Kidney (tissue), 14 donors: ENCODE results near the gene DCST1. TPM values are rescaled to one million over a fixed set of nuclear protein-coding genes. Genes with fewer than 3 reads are reported as not detected.

Experiments used
- DNase-seq, 5 donors: peaks; one replicate each; pipeline ENCODE4 v3.0.0-alpha.2; 2013 to 2020
- FAIRE-seq: peaks from 2 replicates; lab custom pipeline; 2012; peaks lifted over from hg19 to GRCh38; lab: Jason Lieb, UNC
- H3K27ac ChIP-seq, 2 donors: one replicate each; pipeline ENCODE4 v1.7.0; 2013; ENCODE audit warnings: low read depth in 2 of 2, low read length in 2 of 2, inconsistent platforms in 1 of 2
- H3K27me3 ChIP-seq: one replicate; pipeline ENCODE4 v1.7.1; 2013; ENCODE audit warnings: low read length, inconsistent platforms; ENCODE audit not compliant: control insufficient read depth, insufficient read depth
- H3K36me3 ChIP-seq, 3 donors: one replicate each; pipeline versions ENCODE4 v1.7.0 to v1.7.1; 2013; ENCODE audit warnings: low read length in 3 of 3, control low read depth in 1 of 3, inconsistent platforms in 1 of 3; ENCODE audit not compliant: insufficient read depth in 3 of 3, control insufficient read depth in 2 of 3
- H3K4me1 ChIP-seq, 3 donors: one replicate each; pipeline versions ENCODE4 v1.7.0 to v1.7.1; 2013; ENCODE audit warnings: low read length in 3 of 3, inconsistent platforms in 1 of 3, low read depth in 1 of 3; ENCODE audit not compliant: control insufficient read depth in 2 of 3, insufficient read depth in 2 of 3
- H3K4me3 ChIP-seq, 3 donors: one replicate each; pipeline versions ENCODE4 v1.7.0 to v1.8.1; 2013; ENCODE audit warnings: low read length in 3 of 3, control low read depth in 1 of 3, inconsistent platforms in 1 of 3
- H3K9ac ChIP-seq, 3 donors: one replicate each; pipeline versions ENCODE4 v1.7.0 to v1.7.1; 2013; ENCODE audit warnings: low read length in 3 of 3, control low read depth in 1 of 3, inconsistent platforms in 1 of 3
- H3K9me3 ChIP-seq, 3 donors: one replicate each; pipeline versions ENCODE4 v1.7.0 to v1.7.1; 2013; ENCODE audit warnings: low read length in 3 of 3, control low read depth in 1 of 3, inconsistent platforms in 1 of 3; ENCODE audit not compliant: control insufficient read depth in 2 of 3, insufficient read depth in 1 of 3
- intact Hi-C: fragments of 100-400 bp; cut with DNase I; formaldehyde crosslinking; loops from one replicate; pipeline ENCODE4 v1.11.1; 2022
- polyA plus RNA-seq: library from polyadenylated mRNA; stranded (reverse); fragments of 350-450 nt; fragmentation: Illumina TruSeq; extraction: RNeasy Lipid Tissue Mini Kit (QIAGEN cat#74804); gene quantifications from one replicate; pipeline ENCODE4 v1.2.3, GENCODE V29; 2014; ENCODE audit warnings: low read depth, low replicate concordance; ENCODE audit not compliant: insufficient read depth
- total RNA-seq: library from RNA; stranded (reverse); fragmentation: NEBNext Ultra II Directional; extraction: Animal tissue kit (Norgen Biotek cat#: 25700); gene quantifications from one replicate; pipeline ENCODE4 v1.2.1, GENCODE V29; 2021
- TF ChIP-seq, protein P1 (sequence below): IDR thresholded peaks from 3 replicates; pipeline ENCODE4 v1.5.1; 2012; ENCODE audit warnings: mild to moderate bottlenecking, moderate library complexity, borderline replicate concordance; ENCODE audit not compliant: insufficient read depth; ENCODE audit errors: extremely low read depth
- donor health status: control.
- donor health status: control.
- donor health status: control.
- donor health status: control.
- donor health status: control.
- donor health status: DM: yes; HTN: yes; CAD: no.
- donor health status: Normal renal cell carcinoma (clear cell type).

Gene DCST1
- total and polyA plus RNA-seq, 2 donors from 2014 or later: not detected

DNA sequence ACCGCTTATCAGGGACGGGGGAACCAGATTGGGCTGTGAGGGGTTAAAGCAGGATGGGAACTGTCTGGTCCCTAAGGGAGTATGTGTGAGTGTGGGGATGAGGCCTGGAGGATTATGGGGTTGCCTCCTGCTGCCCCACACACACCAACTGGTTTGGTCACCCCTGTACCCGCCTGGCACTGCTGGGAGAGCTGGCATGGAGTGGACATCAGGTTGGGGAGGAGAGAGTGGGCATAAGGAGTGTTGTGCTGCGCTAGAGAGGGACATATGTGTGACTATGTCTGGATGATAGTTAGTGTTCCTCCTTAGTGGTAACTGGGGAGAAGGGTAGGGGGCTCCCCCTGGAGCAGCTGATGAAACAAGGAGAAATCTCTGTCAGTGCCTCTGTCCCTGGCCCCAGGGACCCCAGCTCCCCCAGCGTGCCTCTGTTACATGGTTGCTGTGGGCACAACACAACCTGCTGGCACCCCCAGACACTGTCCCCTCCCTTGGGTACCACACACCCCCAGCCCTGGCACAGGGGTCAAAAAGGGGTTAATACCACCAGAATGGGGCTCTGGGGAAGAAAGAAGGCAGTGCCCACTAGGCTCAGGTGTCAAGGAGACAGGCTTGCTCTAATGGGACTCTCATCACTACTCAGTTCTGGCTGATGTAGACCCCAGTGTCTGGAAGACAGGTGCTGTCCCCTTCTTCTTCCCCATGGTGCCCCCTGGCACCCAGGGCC is 29.1 kb upstream of the DCST1 start:
- peak overlapping the region in 2 of 3 donors; percentile 84 to 99 for H3K9ac ChIP-seq
- no peaks in the 10 kb centered on the region for H3K27me3 ChIP-seq
- H3K27ac ChIP-seq: peak overlapping the region; percentile 96 to 97
- H3K4me3 ChIP-seq: peak overlapping the region; percentile 42 to 99 (median 80)
- no peak for FAIRE-seq
- intact Hi-C loops: no loop called here
- H3K9me3 ChIP-seq: no peaks in the 10 kb centered on the region
- TF ChIP-seq, protein P1, sequence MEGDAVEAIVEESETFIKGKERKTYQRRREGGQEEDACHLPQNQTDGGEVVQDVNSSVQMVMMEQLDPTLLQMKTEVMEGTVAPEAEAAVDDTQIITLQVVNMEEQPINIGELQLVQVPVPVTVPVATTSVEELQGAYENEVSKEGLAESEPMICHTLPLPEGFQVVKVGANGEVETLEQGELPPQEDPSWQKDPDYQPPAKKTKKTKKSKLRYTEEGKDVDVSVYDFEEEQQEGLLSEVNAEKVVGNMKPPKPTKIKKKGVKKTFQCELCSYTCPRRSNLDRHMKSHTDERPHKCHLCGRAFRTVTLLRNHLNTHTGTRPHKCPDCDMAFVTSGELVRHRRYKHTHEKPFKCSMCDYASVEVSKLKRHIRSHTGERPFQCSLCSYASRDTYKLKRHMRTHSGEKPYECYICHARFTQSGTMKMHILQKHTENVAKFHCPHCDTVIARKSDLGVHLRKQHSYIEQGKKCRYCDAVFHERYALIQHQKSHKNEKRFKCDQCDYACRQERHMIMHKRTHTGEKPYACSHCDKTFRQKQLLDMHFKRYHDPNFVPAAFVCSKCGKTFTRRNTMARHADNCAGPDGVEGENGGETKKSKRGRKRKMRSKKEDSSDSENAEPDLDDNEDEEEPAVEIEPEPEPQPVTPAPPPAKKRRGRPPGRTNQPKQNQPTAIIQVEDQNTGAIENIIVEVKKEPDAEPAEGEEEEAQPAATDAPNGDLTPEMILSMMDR: no peak
- H3K4me1 ChIP-seq: peaks cover 2 to 44% (median 35%) of the 10 kb centered on the region in 3 donors
- no peaks in the 10 kb centered on the region for H3K36me3 ChIP-seq
- DNase-seq: no peak

DNA sequence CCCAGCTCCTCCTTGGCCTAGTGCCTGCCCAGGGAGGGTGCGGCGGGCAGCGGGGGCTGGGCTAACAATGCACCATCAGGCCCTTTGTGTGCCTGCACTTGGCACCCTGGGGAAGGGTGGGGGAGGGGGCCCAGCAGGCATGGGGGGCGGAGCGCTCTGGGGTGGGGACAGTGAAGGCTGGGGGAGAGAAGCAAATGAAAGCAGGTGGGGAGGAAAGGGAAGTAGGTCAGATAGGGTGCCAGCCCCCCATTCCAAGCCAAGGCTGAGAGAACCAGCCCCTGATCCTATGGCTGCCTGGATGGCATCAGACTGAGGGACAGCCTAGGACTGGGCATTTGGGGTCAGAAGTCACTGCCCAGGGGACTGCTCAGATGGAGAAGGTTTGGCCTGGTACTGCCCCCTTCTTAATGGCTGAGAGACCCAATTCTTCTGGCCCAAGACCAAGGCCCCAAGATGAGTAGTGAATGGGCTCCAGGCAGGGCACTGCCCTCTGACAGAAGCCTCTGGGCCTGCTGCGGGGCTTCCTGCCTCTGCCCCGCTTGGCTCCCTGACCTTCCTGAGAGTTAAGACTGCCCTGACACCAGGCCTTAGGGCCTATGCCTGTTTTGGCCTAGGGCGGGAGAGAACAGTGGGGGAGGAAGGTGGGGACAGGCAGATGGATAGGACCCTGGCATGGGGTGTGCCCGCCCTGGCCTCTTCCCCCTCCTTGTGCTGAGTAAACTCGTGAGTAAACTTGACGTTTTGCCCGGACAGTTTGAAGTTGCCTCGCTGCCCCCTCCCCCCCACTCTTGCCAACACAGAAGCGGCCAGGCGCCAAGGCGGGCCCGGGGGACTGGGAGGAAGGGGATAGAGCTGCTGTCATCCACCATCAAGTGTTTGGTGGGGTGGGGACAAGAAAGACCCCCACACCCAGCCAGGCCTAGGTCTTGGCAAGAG is 28.3 kb upstream of the DCST1 start:
- no peaks in the 10 kb centered on the region for H3K27me3 ChIP-seq
- intact Hi-C loops: no loop called here

GRCh38 chr1:155006601-155007101 is 27.0 kb upstream of the DCST1 start:
- H3K27me3 ChIP-seq: no peaks in the 10 kb centered on the region
- DNase-seq (peak in 2 of 5 donors; percentile 32 to 69), FAIRE-seq (no peak)
- peak overlapping the region in 1 of 3 donors; percentile 13 for H3K4me3 ChIP-seq
- no peaks in the 10 kb centered on the region for H3K36me3 ChIP-seq
- H3K9ac ChIP-seq: peak overlapping the region in 1 of 3 donors; percentile 40
- peak overlapping the region; percentile 33 to 43 for H3K27ac ChIP-seq
- peaks cover 2 to 42% (median 31%) of the 10 kb centered on the region in 3 donors for H3K4me1 ChIP-seq
- H3K9me3 ChIP-seq: no peaks in the 10 kb centered on the region
- intact Hi-C loops: no loop called here
- TF ChIP-seq, protein P1: no peak

More for the DNA sequence above, 28.3 kb upstream of the DCST1 start:
- Histone ChIP-seq H3K9me3 (no peaks in the 10 kb centered on the region), H3K9ac (peak overlapping the region in 2 of 3 donors; percentile 16 to 57), H3K4me3 (peak overlapping the region in 2 of 3 donors; percentile 80 to 99), H3K4me1 (peaks cover 2 to 38% (median 31%) of the 10 kb centered on the region in 3 donors), H3K36me3 (no peaks in the 10 kb centered on the region), H3K27ac (peak overlapping the region; percentile 18 to 96)
- TF ChIP-seq, protein P1: no peak
- DNase-seq: peak in 1 of 5 donors; percentile 68
- FAIRE-seq: no peak
